ENCODE data around the gene KLF6.

The KLF6 gene

DNA sequence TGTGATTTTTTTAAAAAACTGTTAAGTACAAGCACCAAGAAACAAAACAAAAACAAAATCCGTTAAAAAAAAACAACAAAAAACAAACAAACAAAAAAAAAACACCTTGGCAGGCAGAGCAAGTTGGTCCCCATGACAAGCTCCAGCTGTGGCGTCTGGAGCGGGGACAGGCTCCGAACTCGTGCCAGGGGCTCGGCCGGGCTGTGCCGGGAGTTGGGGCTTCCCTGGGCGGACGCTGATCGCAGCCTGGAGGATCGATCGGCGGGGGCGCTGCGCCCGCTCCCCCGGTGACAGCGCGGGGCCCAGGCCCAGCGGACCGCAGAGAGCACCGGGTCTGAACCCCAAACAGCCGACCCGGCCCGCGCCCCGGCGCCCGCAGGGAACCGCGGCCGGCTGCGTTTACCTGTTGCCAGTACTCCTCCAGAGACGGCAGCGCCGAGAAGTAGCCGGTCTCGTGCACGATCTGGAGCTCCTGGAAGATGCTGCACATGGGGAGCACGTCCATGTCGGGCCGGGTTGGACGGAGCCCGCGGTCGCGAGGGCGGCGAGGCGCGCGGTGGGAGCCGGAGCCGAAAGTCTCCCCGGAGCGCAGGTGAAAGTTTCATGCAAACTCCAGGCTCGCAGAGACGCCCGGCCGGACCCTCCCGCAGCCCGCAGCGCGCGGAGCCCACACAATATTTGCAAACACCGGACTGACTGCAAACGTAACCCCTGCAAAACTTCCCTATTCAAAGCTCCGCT is at the start of gene KLF6:
Gene KLF6, minus strand, starts transcription at position 700 of the 741 bp plus-strand sequence. Its CDS starts 195 bp downstream, at position 505.
- DNase-seq: no peak

- no peak for DNase-seq
These were observed 49.4 kb upstream of the KLF6 start for GRCh38 chr10:3834404-3834803.

DNA sequence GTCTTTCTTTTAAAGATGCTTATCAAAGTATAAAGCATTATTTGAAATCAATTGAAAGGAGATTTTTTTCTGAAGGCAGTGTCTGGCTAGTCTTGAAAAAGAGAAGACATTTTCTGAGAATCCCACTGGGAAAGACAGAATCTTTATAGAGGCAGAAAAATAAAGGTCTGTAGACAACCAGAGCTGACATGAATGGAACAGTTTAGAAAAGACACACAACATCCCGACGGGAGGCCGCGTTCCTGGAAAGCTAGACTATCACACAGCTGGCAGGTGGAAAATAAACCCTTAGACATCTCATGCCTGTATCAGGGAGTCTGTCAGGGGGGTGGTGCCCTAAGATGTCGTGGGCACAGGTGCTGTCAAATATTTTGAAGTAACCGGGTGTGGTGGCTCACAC is 48.0 kb upstream of the KLF6 start:
- no peak for DNase-seq

DNA sequence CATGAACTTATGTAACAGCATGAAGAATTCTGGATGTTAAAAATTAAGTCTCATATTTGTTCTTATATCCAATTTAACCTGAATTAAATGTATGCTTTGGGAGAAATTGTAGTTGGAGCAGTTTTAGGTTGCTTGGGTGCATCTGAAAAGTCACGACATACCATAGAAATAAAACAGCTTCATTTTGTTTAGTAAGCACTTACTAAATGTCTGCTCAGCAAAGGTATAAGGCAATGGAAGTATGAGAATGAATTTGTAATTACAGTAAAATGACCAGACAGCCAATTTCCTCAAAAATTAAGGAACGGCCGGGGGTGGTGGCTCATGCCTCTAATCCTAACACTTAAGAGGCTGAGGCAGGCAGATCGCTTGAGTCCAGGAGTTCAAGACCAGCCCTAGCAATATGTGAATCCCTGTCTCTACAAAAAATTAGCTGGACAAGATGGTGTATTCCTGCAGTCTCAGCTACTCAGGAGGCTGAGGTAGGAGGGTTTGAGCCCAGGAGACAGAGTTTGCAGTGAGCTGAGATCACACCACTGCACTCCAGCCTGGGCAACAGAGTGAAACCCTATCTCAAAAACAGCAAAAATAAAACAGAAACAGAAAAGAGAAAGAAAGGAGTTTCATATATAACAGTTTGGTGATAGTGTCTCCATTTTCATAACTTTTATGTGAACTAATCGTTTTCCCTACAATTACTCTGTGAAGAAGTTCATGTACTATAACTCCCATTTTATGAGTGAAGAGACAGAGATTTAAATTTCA is 47.2 kb upstream of the KLF6 start:
- DNase-seq: no peak

- DNase-seq: no peak
These were observed 46.6 kb upstream of the KLF6 start for GRCh38 chr10:3831608-3832007.

- DNase-seq: no peak
These were observed 45.9 kb upstream of the KLF6 start for GRCh38 chr10:3830946-3831345.

GRCh38 chr10:3829156-3830050 is 44.4 kb upstream of the KLF6 start:
- DNase-seq: no peak

GRCh38 chr10:3828404-3829155 is 43.6 kb upstream of the KLF6 start:
- DNase-seq: no peak

GRCh38 chr10:3827768-3828403 is 42.9 kb upstream of the KLF6 start:
- DNase-seq: no peak

DNA sequence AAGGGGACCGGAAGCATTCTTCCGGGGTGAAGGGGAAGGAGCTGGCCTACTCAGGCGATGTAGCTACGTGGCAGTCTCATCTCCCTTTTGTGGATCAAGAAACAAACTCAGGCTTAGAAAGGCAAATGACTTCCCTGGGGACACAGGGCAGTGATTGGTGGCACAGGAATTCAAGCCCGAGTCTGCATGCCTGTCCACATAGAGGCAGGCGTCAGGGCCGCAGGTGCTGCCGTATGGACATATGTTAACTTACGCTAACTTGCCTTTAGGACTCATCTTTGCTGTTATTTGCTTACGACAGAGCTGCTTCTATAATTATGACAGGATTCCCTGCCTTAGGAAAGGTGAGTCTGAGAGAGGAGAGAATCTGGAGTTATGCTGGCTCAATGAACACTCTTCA is 42.3 kb upstream of the KLF6 start:
- no peak for DNase-seq

DNA sequence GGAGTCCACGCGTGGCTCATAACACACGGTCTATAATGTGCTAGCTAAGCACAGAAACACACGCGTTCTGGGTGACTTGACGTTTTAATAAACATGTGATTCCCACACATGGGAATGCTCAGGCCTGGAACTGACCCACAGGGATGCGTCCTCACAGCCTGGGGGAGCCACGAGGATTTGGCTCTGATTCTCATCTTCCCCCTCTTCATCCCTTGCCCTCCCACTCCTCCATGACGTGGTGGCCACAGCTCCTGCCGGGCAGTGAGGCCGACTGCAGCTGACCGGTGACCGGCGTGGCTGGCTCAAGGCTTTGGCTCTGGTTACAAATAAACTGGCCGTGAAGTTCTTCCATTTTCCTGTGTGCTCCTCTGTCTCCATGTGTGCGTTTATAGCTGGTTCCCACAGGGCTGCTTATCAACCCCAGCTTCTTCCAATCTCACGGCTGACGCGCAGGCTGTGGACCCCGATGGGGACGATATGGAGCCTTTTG is 40.9 kb upstream of the KLF6 start:
- DNase-seq: no peak

DNA sequence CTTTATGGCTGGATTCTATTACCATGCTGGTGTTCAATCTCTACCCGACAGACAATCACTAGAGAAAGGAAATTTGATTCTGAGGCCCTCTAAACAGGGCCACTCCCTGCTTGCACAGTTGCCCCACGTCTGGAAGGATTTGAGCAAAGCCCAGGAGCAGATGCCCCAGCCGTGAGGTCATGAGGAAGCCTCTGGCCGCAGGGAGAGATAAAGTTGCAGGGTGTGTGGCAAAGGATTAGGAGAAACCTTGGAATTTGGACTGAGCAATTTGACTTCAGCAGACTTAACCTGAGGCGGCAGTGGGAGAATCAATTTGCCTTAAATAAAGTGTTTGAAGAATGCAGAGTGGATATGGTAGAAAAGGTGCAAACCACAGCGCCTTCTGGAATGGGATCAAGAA is 40.2 kb upstream of the KLF6 start:
- no peak for DNase-seq

GRCh38 chr10:3822541-3823330 is 37.7 kb upstream of the KLF6 start:
- DNase-seq: no peak

DNA sequence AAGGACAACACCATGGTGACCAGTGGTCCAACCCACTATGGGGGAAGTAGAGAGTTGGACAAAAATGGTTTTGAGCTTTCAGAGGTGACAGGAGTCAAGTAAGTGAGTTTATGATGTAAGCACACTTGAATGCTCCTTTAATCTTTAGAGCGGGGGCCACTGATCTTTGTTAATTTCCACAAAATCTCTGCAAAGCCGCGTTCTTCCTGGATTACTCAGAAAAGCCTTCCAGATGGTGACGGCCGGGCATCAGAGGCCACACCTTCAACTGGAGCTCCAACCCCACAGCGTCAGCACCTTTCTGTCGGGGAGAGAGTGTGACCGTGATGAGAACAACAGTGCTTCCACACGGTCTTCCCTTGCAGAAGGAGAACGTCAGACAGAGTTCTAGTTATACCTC is 35.2 kb upstream of the KLF6 start:
- DNase-seq: no peak

GRCh38 chr10:3816995-3817394 is 32.0 kb upstream of the KLF6 start:
- DNase-seq: no peak

DNA sequence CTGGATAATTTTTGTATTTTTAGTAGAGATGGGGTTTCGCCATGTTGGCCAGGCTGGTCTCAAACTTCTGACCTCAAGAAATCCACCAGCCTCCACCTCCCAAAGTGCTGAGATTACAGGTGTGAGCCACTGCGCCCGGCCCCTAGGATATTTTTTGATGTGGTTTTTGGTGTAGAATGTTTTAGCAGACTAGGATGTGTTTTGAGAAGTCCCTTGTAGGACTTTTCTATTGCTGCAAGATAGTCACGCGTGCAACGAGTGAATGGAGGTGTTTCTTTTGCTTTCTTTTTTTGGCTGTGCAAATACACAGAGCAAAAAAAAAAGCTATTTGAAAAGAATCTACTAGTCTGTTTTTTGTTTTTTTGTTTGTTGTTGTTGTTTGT is 29.8 kb upstream of the KLF6 start:
- no peak for DNase-seq

GRCh38 chr10:3813986-3814837 is 29.2 kb upstream of the KLF6 start:
- no peak for DNase-seq

DNA sequence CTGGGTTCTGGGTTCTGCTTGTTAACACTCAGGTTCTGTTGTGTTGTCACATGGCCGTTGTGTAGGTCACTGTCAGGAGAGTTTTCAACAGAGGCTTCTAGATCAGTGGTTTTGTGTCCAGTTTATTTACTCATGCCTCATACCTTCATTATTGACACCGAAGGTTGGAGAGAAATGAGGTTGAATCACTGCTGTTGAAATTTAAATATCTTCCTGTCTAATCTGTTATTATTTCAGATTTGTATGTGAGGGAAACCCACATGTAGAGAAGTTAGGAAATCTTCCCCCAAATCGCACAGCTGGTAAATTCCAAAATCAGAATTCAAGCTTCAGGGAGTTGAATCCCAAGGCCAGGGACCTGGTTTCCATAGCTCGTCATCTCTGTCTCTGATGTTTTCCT is 28.3 kb upstream of the KLF6 start:
- DNase-seq: no peak

DNA sequence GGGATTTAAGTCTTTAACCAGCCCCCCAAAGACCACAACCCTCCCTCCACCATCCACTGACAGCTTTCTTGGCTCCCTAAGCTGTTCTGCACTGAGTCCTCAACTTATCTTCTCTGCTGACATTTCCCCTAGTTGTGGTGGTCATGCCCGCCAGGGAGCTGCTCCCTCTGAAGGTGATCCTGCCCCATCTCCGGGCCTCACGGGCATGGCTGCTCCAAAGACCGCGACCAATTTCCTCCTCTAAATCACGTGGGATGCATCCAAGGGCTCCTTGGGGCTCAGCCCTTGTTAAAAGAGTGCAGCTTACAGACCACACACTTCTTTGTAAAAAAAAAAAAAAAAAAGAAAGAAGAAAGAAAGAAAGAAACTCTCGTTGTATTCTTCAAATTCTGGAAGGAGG is 27.1 kb upstream of the KLF6 start:
- no peak for DNase-seq

DNA sequence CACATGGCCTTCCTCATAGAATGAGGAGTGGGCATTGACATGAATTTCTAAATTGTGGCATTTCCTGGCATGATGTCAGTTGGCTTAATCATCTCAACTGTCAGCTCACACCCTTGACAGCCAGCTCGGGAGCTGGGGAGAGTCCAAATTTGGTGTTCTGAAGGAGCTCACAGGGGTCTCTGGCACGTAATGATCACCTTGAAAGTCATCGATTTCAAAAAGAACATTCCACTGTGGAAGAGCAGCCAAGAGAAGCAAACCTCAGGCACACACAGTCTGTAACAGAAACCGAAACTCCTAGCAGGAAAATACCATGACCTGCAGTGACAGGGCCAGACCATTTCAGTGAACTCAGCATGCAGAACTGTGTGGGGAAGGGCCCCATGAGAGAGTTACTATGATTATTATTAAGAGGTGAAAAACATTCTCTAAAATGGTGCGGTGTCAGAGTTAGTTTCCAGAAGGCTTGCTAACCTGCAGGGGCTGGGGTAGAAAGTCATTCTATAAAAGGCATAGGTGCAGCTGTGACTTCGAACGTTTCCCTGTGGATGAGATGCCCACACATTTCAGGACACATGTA is 26.4 kb upstream of the KLF6 start:
- DNase-seq: no peak

Data from NCI-H1092 (cell line).